GM19438 (cell line): ENCODE data around the gene KLF5.

Source experiments
- ATAC-seq: cut with Tn5 transposase; IDR thresholded peaks from one replicate; pipeline ENCODE4 v1.9.1; 2021; ENCODE audit warnings: low read depth; ENCODE audit not compliant: unreplicated experiment

The KLF5 gene

GRCh38 chr13:73058432-73058735, 421 bp upstream of the KLF5 start:
- peak; percentile 21 for ATAC-seq

GRCh38 chr13:73059460-73060250, 850 bp downstream of the KLF5 start:
- ATAC-seq, result peak; percentile 48

GRCh38 chr13:73060251-73061160, 1.7 kb downstream of the KLF5 start:
- ATAC-seq, result no peak

- no peak for ATAC-seq
Measured at GRCh38 chr13:73061473-73061872, 2.7 kb downstream of the KLF5 start.

- ATAC-seq, result no peak
Measured at GRCh38 chr13:73061876-73062275, 3.1 kb downstream of the KLF5 start.

- ATAC-seq, result no peak
Measured at GRCh38 chr13:73062468-73062867, 3.7 kb downstream of the KLF5 start.

GRCh38 chr13:73063166-73063565, 4.4 kb downstream of the KLF5 start:
- no peak for ATAC-seq

GRCh38 chr13:73065036-73065435, 6.2 kb downstream of the KLF5 start:
- ATAC-seq, result no peak

- ATAC-seq, result no peak
Measured at GRCh38 chr13:73065665-73066340, 7.0 kb downstream of the KLF5 start.

- no peak for ATAC-seq
Measured at GRCh38 chr13:73069206-73069805, 10.5 kb downstream of the KLF5 start.

GRCh38 chr13:73070451-73071098, 11.8 kb downstream of the KLF5 start:
- no peak for ATAC-seq

GRCh38 chr13:73072239-73072900, 13.6 kb downstream of the KLF5 start:
- no peak for ATAC-seq

GRCh38 chr13:73073050-73073449, 14.2 kb downstream of the KLF5 start:
- ATAC-seq, result no peak

- no peak for ATAC-seq
Measured at GRCh38 chr13:73074014-73074413, 15.2 kb downstream of the KLF5 start.

- ATAC-seq, result no peak
Measured at GRCh38 chr13:73074926-73075325, 16.1 kb downstream of the KLF5 start.

GRCh38 chr13:73075546-73075945, 16.7 kb downstream of the KLF5 start:
- no peak for ATAC-seq

GRCh38 chr13:73075954-73076353, 17.1 kb downstream of the KLF5 start:
- no peak for ATAC-seq

- no peak for ATAC-seq
Measured at GRCh38 chr13:73077865-73078264, 19.1 kb downstream of the KLF5 start.

- no peak for ATAC-seq
Measured at GRCh38 chr13:73079359-73079758, 20.6 kb downstream of the KLF5 start.
